GM19023 (cell line): Measurements from ENCODE around the gene ZBED1.
"Not testable (repeated sequence)": the region's sequence is repeated elsewhere in the genome, so short reads cannot be mapped to it uniquely, and the experiment has no call there.

ENCODE experiments used
- ATAC-seq: cut with Tn5 transposase; IDR thresholded peaks from one replicate; pipeline ENCODE4 v1.9.1; 2021; ENCODE audit warnings: mild to moderate bottlenecking, moderate library complexity; ENCODE audit not compliant: unreplicated experiment

ZBED1 gene

DNA sequence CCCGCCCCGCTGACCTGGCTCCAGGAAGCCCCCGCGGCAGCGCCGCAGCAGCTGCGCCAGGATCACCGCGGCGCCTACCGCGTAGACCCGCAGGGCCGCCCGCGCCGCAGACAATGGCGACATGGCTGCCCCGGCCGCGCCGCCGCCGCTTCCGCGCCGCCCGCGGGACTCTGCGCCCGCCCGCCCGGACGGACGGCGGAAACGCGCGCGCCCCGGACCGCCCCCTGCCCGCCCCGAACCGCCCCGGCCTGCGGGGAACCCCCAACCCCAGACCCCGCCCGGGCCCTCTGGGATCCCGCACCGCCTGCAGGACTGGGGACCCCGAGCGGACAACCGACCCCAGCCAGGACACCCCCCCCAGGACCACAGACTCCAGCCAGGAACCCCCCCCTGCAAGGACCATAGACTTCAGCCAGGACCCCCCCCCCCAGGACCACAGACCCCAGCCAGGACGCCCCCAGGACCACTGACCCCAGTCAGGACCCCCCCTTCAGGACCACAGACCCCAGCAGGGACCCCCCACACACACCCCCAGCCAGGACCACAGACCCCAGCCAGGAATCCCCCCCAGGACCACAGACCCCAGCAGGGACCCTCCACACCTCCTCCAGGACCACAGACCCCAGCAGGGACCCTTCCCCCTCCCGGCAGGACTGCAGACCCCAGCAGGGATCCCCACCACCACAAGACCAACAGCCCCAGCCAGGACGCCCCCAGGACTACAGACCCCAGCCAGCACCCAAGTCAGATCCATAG, at the start of gene ZBED1, which contains the start of gene DHRSX:
Gene ZBED1, minus strand, starts transcription at position 174 of the 756 bp plus-strand sequence. CDS start 10,257 bp downstream, outside the sequence.
Gene DHRSX, minus strand, starts transcription at position 174 of the 756 bp plus-strand sequence. Its CDS starts 51 bp downstream, at position 123.
- peak; percentile 75 for ATAC-seq

DNA sequence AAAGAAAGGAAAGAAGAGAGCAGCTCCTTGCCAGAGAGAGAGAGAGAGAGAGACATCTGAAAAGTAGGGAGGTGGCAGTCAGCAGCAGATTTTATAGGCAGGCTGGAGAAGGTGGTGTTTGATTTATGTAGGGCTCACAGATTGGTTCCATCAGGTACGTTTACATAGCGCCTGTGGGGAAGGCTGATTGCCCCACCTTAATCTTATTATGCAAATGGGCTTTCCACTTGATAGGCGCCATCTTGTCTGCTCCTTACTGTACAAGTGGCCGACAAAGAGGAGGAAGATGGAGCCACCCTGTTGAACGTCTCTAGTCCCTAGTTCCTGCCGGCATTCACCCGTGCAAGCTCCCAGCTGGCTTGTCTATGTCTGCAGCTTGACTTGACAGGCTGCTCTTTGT, 49.1 kb upstream of the ZBED1 start:
- no peak for ATAC-seq

DNA sequence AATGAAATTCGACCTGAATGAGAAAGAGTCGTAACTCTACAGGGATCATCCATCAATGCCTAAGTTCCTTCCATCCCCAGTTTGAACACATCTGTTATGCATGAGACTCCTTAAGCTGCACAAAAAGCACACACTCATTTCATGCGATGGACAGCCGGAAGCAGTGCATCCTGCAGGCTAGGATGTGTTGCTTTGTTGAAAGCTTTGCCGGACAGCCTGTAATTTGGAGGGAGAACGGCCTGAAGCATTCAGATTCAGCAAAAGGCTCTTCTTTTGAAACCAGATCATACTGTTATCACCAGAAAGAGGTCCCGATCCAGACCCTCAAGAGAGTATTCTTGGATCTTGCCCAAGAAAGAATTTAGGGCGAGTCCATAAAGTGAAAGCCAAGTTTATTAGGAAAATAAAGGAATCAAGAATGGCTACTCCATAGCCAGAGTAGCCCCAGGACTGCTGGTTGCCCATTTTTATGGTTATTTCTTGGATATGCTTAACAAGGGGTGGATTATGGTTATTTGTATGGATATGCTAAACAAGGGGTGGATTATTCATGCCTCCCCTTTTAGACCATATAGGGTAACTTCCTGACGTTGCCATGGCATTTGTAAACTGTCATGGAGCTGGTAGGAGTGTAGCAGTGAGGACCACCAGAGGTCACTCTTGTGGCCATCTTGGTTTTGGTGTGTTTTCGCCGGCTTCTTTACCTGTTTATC, 48.1 kb upstream of the ZBED1 start:
- ATAC-seq: no peak

DNA sequence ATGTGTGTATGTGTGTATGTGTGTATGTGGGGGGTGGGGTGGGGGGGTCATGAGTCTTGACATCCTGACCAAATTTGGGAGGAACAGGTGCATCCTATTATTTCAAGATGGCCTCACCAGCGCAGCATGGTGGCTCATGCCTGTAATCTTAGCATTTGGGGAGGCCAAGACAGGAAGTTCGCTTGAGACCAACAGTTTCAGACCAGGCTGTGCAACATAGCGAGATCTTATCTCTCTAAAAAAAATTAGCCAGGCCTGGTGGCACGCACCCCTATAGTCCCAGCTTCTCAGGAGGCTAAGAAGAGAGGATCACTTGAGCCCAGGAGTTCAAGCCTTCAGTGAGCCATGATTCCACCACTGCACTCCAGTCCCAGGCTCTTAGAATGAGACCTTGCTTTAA, 47.0 kb upstream of the ZBED1 start:
- ATAC-seq: no peak

DNA sequence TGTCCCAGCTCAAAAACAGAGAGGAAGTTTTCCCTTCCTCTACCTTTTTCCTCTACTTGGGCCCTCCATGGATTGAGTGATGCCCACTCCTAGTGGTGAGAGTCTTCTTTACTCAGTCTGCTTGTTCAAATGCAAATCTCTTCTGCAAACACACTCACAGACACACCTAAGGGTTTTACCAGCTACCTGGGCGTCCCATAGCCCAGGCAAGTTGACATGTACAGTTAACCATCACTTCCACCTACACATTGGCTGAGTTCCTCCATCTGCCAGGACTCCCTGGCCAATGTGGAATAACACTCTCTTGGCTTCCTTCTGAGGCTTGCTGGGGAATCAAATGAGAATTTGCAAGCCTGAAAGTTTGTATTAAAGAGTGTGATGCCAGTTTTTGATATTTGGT, 45.7 kb upstream of the ZBED1 start:
- no peak for ATAC-seq

DNA sequence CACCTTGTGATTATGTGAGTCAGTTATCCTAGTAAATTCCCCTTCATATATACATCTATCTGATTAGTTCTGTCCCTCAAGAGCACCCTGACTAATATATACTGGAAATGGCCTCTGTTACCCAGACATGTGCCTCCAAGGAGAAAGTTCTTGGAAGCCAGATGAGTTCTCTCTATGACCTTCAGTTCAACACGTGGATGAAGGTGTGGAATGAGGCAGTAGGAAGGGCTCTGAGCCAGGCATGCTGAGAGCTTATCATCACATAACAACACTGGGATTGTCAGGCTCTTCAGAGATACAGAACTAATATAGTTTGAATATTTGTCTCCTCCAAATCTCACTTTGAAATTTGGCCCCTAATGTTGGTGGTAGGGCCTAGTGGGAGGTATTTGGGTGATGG, 44.4 kb upstream of the ZBED1 start:
- no peak for ATAC-seq

DNA sequence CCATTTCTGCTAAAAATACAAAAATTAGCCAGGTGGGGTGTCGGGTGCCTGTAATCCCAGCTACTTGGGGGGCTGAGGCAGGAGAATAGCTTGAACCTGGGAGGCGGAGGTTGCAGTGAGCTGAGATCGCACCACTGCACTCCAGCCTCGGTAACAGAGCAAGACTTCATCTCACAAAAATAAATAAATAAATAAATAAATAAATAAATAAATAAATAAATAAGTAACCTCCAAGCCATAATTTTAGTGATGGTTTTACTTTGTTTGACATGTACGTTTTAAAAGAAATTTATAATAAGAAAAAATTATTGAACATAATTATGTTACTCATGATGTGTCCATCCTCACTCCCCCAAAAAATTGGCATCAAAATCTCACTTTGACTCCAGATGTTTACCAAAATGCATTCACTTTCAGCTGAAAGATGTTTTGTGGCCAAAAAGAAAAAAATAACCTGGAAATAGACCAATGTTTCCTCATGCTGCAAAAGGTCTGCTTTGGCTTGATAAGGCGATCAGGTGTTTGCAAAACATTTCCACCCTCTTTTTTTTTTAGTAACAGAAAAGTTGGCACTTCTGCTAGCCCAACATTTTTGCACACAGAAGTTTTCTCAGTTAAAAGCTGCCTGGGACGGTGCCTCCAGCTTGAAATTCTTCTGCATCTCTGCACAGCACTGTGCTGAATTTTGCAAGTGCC, 42.2 kb upstream of the ZBED1 start:
- no peak for ATAC-seq

DNA sequence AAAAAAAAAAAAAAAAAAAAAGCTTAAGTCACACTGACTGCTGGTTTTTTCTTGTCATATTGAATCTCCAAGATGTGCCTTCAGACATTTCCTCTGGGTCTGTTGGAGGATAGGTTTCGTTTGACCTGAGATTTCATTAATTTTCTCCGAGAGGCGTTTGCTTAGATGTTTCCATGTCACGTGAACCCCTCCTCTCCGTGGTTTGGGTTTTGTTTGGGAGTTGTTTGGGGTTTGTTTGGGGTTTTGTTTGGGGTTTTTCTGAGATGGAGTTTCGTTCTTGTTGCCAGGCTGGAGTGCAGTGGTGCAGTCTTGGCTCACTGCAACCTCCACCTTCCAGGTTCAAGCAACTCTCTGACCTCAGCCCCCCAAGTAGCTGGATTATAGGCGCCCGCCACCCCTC, 40.8 kb upstream of the ZBED1 start:
- no peak for ATAC-seq

DNA sequence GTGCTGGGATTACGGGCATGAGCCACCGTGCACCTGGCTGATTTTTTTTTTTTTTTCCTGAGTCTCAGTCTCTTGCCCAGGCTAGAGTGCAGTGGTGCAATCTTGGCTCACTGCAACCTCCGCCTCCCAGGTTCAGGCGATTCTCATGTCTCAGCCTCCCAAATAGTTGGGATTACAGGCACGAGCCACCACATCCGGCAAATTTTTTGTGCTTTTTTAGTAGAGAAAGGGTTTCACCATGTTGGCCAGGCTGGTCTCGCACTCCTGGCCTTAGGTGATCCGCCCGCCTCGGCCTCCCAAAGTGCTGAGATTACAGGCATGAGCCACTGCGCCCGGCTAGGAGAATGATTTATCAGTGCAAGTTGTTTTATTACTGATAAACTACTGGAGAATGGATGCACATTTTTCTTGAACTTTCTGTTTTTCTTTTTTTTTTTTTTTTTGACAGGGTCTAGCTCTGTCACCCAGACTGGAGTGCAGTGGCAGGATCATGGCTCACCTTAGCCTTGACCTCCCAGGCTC, 39.7 kb upstream of the ZBED1 start:
- no peak for ATAC-seq

DNA sequence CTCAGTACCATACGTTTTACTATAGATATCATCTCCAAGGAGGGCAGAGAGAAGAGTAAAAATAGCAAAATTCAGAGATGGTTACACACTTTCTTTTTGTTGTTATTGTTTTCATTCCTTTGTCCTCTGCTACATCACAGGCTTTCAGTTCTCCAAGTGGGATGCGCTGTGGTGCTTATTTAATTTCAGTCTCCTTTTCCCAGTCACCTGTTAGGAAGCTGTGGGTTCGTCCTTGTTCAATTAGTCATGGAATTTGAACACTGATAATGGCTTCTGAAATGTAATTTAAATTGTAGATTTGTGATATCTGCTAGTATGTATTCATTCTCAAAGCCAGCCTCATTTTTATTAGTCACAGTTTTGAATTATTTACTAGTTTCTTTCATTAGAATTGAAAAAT, 38.8 kb upstream of the ZBED1 start:
- ATAC-seq: no peak

DNA sequence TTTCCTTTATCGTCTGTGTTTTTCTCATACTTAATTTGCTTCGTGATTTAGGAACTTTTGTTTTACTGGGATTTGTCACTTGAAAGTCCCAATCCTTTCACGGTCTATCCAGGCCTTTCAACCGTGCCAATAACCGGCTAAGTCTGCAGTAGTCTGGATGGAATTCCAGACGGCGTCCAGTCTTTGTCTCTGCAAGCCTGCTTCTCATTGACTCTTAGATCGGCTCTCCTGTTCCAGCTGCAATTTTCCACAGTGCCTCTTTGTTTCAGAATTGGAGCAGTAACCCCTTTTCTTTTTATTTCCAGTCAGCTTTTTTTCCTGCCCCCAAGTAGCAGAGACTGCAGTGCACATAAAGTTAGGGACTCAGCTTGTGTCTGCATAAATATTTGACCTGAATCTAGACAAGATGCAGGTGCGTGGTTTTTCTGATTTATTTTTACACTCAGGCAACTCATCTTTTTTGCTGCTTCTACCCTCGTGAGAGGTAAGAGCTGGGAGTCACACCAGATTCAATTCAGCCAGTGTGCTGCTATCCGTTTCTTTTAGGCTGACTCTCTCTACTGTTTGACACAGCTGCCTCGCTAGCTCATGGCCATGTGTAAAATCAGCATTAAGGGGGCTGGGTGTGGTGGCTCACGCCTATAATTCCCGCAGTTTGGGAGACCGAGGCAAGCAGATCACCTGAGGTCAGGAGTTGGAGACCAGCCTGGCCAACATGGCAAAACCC, 37.4 kb upstream of the ZBED1 start:
- ATAC-seq: no peak

DNA sequence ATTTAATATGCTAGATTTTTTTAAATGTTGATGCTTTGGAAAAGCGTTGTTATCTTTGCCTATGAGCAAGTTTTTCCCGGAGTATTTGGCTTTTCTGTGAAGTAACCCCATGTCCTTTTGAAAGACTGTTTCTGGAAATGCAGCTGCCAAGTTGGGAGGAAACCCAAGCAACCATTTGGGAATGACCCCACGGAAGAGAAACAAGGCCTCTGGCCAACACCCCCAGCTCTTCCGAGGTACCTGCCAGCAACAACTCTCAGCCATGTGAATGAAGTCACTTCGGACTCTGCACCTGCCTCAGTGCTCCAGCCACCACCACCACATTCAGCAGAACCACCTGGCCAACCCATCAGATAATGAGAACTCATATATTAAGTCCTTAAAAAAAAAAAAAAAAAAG, 36.2 kb upstream of the ZBED1 start:
- ATAC-seq: no peak

DNA sequence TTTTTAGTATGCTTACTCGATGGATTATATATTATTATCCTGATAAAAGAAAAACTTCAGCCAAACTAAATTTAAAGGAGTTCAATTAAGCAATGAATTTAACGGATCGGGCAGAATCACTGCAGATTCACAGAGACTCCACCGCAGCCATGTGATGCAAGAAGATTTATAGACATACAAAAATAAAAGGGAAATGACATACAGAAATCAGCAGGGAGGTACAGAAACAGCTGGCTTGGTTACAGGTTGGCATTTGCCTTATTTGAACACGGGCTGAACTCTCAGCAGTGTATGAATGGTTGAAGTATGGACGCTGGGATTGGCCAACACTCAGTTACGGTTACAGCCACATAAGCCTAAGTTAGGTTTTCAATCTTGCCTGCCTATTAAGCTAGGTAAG, 35.4 kb upstream of the ZBED1 start:
- ATAC-seq: no peak

DNA sequence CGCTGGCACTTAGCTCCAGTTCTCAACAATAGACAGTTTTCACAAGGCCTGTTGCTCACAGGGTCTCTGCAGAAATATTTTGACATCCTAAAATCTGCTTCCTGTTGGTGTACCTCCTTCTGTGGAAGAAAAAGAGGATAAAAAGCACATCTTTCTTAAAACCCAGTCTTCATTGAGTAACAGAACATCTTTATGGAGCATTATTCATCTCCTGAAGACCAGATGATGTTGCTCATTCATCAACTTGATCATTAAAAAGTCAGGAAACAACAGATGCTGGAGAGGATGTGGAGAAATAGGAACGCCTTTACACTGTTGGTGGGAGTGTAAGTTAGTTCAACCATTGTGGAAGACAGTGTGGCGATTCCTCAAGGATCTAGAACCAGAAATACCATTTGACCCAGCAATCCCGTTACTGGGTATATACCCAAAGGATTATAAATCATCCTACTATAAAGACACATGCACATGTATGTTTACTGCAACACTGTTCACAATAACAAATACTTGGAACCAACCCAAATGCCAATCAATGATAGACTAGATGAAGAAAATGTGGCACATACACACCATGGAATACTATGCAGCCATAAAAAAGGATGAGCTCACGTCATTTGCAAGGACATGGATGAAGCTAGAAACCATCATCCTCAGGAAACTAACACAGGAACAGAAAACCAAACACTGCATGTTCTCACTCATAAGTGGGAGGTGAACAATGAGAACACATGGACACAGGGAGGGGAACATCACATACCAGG, 33.7 kb upstream of the ZBED1 start:
- not testable (repeated sequence) for ATAC-seq

DNA sequence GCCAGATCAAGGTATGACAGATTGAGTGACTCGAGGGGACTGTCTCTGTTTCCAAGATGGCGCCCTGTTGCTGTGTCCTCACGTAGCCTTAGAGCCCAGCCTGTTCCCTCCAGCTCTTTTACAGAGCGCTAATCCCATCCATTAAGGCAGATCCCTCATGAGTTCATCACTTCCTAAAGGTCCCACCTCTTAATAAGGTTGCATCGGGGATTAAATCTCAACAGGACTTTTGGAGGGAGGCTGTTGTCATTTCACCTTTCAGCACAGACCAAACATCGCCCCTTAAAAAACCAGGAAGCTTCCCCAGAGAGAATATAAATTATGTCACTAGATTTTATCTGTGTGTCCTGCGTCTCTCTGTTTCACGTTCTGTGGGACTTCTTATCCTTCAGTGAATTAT, 32.6 kb upstream of the ZBED1 start:
- ATAC-seq: no peak

DNA sequence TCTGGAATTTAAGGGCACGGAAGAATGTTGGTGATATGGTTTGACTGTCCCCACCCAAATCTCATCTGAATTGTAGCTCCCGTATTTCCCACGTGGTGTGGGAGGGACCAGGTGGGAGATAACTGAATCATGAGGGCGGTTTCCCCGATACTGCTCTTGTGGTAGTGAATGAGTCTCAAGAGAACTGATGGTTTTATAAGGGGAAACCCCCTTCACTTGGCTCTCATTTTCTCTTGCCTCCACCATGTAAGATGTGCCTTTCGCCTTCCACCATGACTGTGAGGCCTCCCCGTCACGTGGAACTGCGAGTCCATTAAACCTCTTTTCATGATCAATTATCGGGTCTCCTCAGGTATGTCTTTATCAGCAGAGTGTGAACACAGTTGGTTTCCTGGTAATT, 25.6 kb upstream of the ZBED1 start:
- no peak for ATAC-seq

DNA sequence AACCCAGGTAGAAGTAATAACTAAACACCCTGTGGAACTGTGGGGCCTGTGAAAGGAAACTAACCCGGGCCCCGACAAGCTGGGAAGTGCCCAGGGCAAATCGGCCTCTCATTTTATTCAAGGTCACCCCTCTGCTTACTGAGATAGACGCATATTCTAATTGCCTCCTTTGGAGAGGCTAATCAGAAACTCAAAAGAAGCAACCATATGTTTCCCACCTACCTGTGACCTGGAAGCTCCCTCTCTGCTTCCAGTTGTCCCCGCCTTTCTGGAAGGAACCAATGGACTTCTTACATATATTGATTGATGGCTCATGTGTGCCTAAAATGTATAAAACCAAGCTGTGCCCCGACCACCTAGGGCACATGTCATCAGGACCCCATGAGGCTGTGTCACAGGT, 23.1 kb upstream of the ZBED1 start:
- ATAC-seq: no peak

DNA sequence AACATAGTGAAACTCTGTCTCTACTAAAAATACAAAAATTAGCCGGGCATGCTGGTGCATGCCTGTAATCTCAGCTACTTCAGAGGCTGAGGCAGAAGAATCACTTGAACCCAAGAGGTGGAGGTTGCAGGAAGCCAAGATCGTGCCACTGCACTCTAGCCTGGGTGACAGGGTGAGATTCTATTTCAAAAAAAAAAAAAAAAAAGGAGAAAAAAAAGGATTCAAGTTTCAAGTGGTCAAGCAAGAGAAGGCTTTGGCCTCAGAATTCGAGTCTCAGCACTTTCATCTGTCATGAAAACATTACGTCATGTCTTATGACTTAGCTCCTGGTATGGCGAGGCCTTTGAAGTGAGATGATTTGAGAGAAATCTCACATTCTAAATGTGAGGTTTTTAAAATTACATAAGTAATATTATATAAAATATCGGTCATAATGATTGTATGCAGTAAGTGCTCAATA, 21.2 kb upstream of the ZBED1 start:
- peak; percentile 35 for ATAC-seq

DNA sequence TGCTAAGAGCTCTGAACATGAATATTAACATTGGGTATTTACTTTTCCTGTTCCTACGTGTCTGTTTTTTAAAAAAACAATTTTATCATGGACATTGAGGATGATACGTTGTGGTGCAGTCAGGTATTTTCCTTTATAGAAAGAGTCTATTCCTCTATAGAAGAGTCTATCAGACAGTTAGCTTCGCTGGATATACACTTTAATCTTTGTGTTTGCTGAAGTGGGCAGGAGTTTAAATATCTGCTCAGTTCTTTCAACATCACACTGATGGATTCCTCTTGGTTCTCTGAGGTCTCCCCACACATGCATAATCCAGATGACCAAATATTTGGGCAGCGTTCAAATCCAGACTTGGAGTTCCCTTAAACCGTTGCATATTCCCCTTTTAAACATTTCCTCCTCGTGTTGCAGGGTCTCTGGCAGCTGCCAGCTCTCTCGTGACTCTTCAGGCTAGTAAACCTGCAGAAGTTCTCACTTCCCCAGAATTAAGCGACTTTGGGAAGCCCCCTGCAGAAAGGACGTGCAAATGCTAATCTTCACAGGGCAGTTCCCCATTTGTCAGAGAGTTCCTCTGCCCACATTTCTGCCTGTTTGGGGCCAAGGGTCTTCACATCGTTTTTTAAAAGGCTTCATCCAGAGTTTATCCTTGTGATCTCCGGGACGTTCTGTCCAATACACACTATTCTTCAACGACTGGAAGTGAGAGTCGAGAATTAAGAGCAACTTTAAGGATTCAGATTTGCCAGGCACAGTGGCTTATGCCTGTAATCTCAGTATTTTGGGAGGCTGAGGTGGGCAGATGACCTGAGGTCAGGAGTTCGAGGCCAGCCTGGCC, 20.5 kb upstream of the ZBED1 start:
- ATAC-seq: peak; percentile 73
